Activated T-cell treated with anti-CD3 and anti-CD28 coated beads, Interleukin-2, amount 50 U/mL, for 4 hours (primary cell): ENCODE data around the gene USP26. TPM values are rescaled to one million over a fixed set of nuclear protein-coding genes. Genes with fewer than 3 reads are reported as not detected.
"Not testable (repeated sequence)": the region's sequence is repeated elsewhere in the genome, so short reads cannot be mapped to it uniquely, and the experiment has no call there.

ENCODE experiments used
- ATAC-seq, 2 donors: fragments of 200-7000 bp; cut with Tn5 transposase; one replicate each; pipeline ENCODE4 v1.10.0; 2021
- DNase-seq: peaks from one replicate; pipeline ENCODE4 v3.0.0-alpha.2; 2020
- H3K27me3 Mint-ChIP-seq: one replicate; pipeline ENCODE4 v1.8.0; 2021; ENCODE audit warnings: low read depth, mixed read lengths
- H3K36me3 Mint-ChIP-seq: one replicate; pipeline ENCODE4 v1.8.0; 2022; ENCODE audit warnings: mixed read lengths; ENCODE audit not compliant: insufficient read depth
- H3K4me1 Mint-ChIP-seq: one replicate; pipeline ENCODE4 v1.8.0; 2021; ENCODE audit warnings: low read depth, mixed read lengths
- H3K4me3 Mint-ChIP-seq: one replicate; pipeline ENCODE4 v1.8.0; 2021; ENCODE audit warnings: mild to moderate bottlenecking, moderate library complexity, mixed read lengths
- H3K9me3 Mint-ChIP-seq: one replicate; pipeline ENCODE4 v1.8.0; 2021; ENCODE audit warnings: mixed read lengths
- total RNA-seq, 3 donors: library from RNA; stranded (reverse); gene quantifications; one replicate each; pipeline ENCODE4 v1.2.1, GENCODE V29; 2021

Gene USP26
- total RNA-seq, 3 donors from 2014 or later = not detected

GRCh38 chrX:132984058-132984650 is 112.8 kb downstream of the USP26 start:
- H3K4me1 Mint-ChIP-seq = no peaks in the 10 kb centered on the region
- no peaks in the 10 kb centered on the region for H3K9me3 Mint-ChIP-seq
- H3K4me3 Mint-ChIP-seq = no peak overlapping the region
- no peak for ATAC-seq
- no peak for DNase-seq
- peaks cover 6% of the 10 kb centered on the region for H3K27me3 Mint-ChIP-seq
- no peaks in the 10 kb centered on the region for H3K36me3 Mint-ChIP-seq

DNA sequence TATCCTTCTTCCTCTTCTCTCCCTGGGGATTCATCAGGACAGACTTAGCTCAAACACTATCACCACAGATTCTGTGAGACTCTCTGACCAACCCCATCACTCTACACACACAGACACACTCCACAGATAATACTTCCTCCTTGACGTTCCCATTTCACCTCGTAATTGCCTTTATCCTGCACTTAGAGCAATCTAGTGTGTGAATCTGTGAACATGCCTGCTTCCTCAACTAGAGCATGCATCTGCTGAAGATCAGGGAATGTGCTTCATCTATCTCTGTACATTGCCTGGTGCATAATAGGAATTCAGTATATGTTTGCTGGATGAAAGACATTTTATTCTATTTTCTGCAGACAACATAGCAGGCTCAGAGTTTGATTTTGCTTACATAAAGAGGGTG is 113.4 kb downstream of the USP26 start:
- H3K4me3 Mint-ChIP-seq = no peak overlapping the region
- no peaks in the 10 kb centered on the region for H3K36me3 Mint-ChIP-seq
- no peaks in the 10 kb centered on the region for H3K9me3 Mint-ChIP-seq
- DNase-seq = no peak
- no peak for ATAC-seq
- H3K27me3 Mint-ChIP-seq = peaks cover 6% of the 10 kb centered on the region
- no peaks in the 10 kb centered on the region for H3K4me1 Mint-ChIP-seq

GRCh38 chrX:132980035-132980434 is 116.9 kb downstream of the USP26 start:
- H3K27me3 Mint-ChIP-seq, H3K9me3 Mint-ChIP-seq, H3K4me3 Mint-ChIP-seq, H3K36me3 Mint-ChIP-seq, H3K4me1 Mint-ChIP-seq, ATAC-seq, DNase-seq: not testable (repeated sequence)

Other genes starting within 250 kb of the USP26 start
- 1 to 10 TPM in 1 of 3 donors, under 1 TPM in 2; 0.63 to 1.4 (median 0.89) TPM for gene HS6ST2, start 138.5 kb downstream of the USP26 start, total RNA-seq
- gene TFDP3, start 121.2 kb upstream of the USP26 start, total RNA-seq = not detected